ENCODE measurements around the gene PLXDC1. TPM values are rescaled to one million over a fixed set of nuclear protein-coding genes. Genes with fewer than 3 reads are reported as not detected.

The PLXDC1 gene
- total and polyA plus RNA-seq, 2 of the 13 experiments (the other 11 are each of a cell fraction or from before 2014, with no cell fraction given), result not detected

GRCh38 chr17:39101091-39101490, 50.3 kb downstream of the PLXDC1 start (continued):
- no peak for TF ChIP-seq ZSCAN12 (CRISPR knock-in tag; IDR thresholded peaks at IDR 0.05)
- no peak for TF ChIP-seq ZNF460 (CRISPR knock-in tag; IDR thresholded peaks at IDR 0.05; ENCODE audit: borderline replicate concordance)
- TF ChIP-seq RXRB (CRISPR knock-in tag; IDR thresholded peaks at IDR 0.05; ENCODE audit: borderline replicate concordance), result peak; percentile 38; the same call in 1 of the 2 replicates
- 0 out of 2 replicates have a peak, but pooled peaks have one; percentile 42 for TF ChIP-seq MLX (CRISPR knock-in tag; IDR thresholded peaks at IDR 0.05)
- peak; percentile 82 for TF ChIP-seq RARA (CRISPR knock-in tag; IDR thresholded peaks at IDR 0.05)
- TF ChIP-seq SOX5 (CRISPR knock-in tag; IDR thresholded peaks at IDR 0.05; ENCODE audit: borderline replicate concordance), result peak; percentile 22; the same call in 1 of the 2 replicates
- no peak for TF ChIP-seq ZNF512B (CRISPR knock-in tag; IDR thresholded peaks at IDR 0.05; ENCODE audit: borderline replicate concordance)
- TF ChIP-seq ZNF607 (CRISPR knock-in tag; IDR thresholded peaks at IDR 0.05; ENCODE audit: borderline replicate concordance), result 0 out of 2 replicates have a peak, but pooled peaks have one; percentile 20
- peak; percentile 27; the same call in 1 of the 2 replicates for TF ChIP-seq PAXIP1 (CRISPR knock-in tag; conservative IDR thresholded peaks at IDR 0.05)
- no peak for TF ChIP-seq NR1H2 (CRISPR knock-in tag; IDR thresholded peaks at IDR 0.05; ENCODE audit: borderline replicate concordance, low read depth)
- TF ChIP-seq ZNF550 (CRISPR knock-in tag; IDR thresholded peaks at IDR 0.05; ENCODE audit: borderline replicate concordance), result no peak
- TF ChIP-seq ZNF205 (CRISPR knock-in tag; IDR thresholded peaks at IDR 0.05), result no peak
- no peak for TF ChIP-seq CBX5 (CRISPR knock-in tag; IDR thresholded peaks at IDR 0.05; ENCODE audit: borderline replicate concordance)
- peak; percentile 79 for TF ChIP-seq SP5 (CRISPR knock-in tag; IDR thresholded peaks at IDR 0.05; ENCODE audit: borderline replicate concordance, low read depth)
- TF ChIP-seq MNT (IDR thresholded peaks at IDR 0.05), result no peak
- no peak for TF ChIP-seq ZNF580 (CRISPR knock-in tag; IDR thresholded peaks at IDR 0.05; ENCODE audit: borderline replicate concordance, low read depth)
- no peak for TF ChIP-seq ARID4A (CRISPR knock-in tag; IDR thresholded peaks at IDR 0.05; ENCODE audit: borderline replicate concordance)
